GM21367 (cell line): ENCODE measurements around the gene IL4I1.
A peak's percentile ranks its signal among the peaks of the same experiment; 100 is the strongest.

Experiments used
- ATAC-seq: cut with Tn5 transposase; IDR thresholded peaks from one replicate; pipeline ENCODE4 v1.9.1; 2021; ENCODE audit not compliant: unreplicated experiment

IL4I1 gene

DNA sequence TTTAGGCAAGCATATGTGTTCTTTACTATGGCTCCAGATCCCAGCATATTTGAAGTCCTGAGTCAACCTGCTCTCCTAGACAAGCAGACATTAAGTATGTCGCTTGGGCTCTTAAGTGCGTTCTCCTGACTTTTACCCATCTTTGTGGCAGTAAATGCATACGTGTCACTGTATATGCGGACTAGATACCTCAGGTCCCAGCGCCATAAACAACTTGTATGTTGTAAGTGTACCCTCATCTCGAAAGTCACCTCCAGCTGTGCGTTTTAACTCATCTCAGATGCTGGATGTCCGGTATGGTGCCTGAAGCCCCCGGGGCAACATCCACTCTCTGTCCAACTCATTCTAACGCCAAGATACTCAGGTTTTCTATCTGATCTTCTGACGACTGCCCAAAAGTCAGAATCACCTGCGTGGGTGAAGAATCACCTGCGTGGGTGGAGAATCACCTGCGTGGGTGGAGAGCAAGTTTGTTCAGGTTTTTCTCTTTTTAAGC is 44.0 kb downstream of the IL4I1 start:
- no peak for ATAC-seq

DNA sequence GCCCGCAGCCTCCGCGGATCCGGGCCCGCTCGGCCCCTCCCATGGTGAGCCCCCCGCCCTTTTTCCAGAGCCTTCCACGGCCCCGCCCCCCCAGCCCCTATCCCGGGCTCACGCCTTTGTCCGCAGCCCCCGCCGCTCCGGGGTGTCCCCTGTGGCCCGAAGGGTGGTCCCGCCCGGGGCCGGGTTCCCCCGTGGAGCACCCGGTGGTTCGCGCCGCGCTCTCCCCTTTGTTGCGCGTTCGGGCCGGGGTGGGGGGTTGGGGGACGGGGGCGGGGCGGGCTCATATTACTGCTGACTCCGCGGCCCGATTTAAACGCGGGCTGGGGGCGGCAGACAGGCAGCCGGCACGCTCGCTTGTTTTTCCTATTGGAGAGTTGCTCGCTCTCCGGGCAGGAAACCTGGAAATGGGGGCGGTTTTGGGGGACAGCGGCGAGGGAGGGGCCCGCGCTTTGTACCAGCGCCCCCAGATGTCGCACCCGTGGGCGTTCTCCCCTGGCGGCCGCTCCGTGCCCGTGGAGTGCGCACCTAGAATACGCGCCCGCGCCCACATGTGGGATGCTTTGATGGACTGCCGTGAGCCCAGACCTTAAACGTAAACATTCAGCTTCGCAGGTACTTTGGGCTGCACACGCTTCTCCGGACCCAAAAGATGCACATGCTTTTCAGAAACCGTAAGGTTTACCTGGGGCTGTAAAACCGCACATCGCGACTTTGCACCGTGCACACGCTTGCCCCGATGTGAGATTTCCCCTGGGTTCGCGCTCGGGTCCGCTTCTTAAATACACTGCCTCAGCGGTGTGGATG is 45.0 kb downstream of the IL4I1 start:
- no peak for ATAC-seq

DNA sequence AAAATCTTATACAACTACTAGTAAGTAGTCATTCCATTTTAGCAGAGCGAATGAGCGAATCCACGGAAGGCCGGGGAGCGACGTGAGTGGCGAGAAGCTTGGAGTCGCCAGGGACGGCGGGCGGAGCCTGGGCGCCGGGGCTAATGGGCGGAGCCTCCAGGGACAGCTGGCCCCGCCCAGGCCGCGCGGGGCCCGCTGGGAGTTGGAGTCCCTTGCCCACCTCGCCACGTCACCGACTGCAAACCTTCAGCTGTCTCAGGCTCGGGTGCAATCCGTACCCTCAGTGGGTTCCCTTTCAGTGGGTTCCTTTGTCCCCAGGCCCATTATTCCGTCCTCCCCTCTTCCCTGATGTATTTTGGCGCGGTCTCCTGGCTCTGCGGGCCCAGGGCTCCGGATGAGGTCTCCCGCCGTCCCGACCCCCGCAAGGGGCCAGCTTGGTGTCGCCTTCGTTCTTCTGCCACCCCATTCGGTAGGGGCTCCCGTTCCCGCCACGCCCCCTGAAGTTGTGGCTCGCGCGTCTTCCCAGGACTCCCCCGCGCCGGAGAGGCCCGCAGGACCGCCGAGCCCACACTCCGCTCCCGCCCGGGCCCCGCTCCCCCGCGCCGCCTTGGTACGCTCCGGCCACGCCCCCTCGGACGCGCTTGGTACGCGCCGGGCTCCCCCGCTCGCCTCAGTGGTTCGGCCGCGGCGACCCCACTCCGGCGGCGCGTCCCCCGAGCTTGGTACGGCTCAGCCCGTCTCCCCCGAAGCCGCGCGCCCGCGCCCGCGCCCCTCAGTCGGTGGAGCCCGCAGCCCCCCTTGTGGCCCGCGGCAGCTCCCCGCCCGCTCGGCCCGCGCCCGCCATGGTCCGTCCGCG is 46.0 kb downstream of the IL4I1 start, which contains the start of gene PTOV1:
Gene PTOV1 (plus strand): TSS at position 673 of the 856 bp plus-strand sequence.
- peak; percentile 64 for ATAC-seq

DNA sequence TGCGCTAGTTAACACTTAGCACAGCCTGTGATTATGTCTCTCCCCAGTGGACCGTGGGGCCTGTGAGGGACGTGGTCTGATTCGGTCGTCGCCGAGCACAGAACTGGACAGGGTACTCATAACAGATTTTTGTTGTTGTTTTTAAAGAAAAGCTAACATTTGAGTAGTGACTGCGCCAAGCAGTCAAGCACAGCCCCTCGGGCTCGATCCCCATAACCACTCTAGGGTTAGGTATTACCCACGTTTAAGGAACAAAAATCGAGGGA is 46.5 kb downstream of the IL4I1 start:
- no peak for ATAC-seq

DNA sequence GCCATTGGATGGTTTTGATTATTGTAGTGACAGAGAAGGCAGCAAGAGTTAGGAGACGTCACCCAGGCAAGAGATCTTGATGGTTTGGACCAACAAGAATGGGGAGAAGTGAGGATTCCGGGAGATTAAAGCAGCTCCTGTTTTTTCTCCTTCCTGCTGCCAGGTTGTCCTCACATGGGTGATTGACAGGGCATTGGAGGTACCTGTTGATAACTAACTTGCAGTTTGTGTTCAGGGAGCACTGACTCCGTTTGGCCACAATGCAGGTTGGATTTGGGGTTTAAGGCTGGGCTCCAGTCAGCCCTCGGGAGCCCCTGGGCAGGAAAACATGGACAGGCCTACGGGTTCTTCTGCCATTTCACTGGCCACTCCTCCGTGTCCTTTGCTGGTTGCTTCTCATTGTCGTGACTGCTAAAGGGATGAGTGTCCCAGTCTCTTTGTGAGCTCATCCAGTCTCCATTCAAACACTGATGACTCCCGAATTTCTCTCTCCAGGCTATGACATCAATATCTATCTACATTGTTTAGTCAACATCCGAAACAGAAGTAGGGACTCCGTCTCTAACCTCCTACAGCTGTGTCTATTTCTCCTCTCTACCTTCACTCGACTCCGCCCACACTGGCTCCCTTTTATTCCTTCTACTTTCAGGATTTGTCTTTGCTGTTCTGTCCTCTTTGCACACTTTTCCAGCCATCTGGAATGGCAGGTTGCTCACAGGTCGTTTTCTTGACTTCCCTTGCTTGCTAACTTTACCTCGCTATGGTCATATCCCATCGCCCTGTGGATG is 47.1 kb downstream of the IL4I1 start:
- ATAC-seq, result no peak

DNA sequence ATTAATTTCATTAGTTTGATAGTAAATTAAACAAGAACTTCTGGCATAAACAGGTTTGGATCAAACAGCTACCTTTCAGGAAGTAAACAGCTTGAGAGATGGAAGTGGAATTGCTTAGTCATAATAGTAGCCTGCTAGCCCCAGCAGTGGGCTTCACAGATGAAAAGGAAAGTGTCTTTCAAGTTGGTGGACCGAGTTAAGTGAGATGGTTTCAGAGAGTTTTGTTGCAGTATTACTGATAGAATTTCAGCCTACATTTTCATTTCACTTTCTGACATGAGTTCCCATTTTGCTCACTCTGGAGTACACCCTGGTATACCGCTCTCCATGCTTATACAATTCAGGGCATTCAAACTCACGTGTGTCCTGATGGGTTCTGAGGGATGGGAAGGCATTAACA is 47.7 kb downstream of the IL4I1 start:
- no peak for ATAC-seq

DNA sequence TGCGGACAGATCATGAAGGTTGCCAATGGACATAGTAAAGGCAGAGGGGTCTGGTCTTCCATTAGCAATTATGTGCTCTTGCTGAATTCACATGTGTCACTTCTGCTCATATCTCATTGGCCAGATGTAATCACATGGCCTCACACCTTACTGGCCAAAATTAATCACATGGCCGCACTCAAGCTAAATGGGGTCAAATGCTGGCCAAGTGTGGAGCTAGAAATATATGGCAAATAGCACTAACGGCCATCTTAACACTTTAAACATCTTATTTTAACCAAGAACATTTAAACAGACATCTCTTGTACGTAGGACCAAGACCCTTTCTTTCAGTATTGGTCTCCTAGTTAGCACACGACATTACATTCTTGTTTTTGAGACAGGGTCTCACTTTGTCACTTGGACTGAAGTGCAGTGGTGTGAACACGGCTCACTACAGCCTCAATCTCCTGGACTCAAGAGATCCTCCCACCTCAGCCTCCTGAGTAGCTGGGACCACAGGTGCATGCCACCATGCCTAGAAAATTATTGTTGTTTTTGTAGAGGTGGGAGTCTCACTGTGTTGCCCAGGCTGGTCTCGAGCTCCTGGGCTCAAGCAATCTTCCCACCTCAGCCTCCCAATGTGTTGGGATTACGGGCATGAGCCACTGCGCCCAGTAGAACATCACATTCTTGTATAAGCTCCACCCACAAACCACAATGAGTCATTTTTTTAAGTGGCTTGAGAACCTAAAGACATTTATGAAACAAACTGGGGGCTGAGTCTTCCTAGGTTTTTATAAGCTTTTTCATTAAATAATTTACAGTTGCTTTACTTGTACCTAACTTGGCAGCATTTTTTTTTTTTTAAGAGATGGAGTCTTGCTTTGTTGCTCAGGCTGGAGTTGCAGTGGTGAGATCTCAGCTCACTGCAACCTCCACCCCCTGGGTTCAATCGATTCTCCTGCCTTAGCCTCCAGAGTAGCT is 48.7 kb downstream of the IL4I1 start:
- ATAC-seq, result no peak

DNA sequence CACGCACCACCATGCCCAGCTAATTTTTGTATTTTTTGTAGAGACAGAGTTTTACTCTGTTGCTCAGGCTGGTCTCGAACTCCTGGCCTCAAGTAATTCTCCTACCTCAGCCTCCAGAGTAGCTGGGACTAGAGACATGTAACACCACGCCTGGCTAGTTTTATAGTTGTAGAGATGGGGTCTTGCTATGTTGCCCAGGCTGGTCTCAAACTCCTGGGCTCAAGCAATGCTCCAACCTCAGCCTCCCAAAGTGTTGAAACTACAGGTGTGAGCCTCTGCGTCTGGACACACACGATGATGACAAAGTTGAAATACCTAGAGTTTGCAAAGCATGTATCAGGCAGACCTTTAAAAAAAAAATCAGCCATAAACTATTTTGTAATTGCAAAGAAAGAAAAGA is 50.3 kb downstream of the IL4I1 start:
- no peak for ATAC-seq

DNA sequence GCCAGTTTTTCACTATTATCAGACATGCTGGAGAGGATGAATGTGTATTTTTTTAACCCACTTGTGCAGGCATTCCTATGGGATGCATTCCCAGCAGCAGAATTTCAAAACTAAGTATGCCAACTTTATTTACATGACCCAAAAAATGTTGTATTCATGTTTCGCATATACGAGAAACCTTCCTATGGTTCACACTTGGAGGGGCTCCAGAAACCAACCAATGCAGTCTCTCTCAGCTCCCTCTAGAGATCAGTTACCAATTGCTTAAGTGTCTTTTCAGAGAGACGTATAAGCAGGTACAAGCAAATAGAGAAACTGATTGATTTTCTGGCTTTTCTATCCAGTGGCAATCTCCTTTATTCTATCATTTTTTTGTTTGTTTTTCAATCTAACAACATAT is 51.3 kb downstream of the IL4I1 start:
- ATAC-seq, result no peak

DNA sequence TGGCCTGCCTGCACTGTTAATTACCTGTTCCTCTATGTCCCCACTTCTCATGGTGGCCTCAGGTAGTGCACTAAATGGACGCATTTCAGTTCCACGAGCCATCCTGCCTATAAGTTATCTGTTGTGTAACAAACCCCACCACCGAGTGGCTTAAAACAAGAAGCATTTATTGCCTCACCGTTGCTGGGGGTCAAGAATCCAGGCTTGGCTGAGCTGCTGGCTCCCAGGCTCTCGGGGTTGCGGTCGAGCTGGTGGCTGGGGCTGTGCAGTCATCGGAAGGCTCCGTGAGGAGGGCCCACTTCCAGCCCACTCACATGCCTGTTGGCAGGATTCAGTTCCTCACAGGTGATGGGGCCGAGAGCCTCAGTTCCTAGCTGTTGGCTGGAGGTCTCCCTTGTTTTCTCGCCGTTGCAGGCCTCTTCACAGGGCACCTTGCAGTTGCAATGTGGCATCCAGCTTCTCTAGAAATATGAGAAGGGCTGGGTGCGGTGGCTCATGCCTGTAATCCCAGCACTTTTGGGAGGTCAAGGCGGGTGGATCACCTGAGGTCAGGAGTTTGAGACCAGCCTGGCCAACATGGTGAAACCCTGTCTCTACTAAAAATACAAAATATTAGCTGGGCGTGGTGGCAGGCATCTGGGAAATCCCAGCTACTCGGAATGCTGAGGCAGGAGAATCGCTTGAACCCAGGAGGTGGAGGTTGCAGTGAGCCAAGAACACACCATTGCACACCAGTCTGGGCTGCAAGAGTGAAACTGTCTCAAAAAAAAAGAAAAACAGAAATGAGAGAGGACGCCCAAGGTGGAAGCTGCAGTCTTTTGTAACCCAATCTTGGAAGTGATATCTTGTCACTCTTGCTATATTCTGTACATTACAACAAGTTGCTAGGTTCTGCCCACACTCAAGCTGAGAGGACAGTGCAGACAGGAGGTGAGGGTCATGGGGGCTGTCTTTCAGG is 52.3 kb downstream of the IL4I1 start:
- ATAC-seq, result no peak

DNA sequence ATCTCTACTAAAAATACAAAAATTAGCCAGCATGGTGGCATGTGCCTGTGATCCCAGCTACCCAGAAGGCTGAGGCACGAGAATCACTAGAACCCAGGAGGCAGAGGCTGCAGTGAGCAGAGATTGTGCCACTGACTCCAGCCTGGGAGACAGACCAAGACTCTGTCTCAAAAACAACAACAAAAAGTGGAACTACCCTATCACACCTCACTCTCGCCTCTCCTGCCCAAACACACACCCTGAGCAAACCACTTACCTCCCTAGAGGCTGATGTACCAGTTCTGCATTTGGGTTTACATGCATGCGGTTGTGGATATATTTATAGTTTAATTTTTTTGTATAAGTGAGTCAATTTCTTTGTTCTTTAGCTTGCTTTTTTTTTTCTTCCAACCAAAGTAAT is 53.4 kb downstream of the IL4I1 start:
- peak; percentile 47 for ATAC-seq

DNA sequence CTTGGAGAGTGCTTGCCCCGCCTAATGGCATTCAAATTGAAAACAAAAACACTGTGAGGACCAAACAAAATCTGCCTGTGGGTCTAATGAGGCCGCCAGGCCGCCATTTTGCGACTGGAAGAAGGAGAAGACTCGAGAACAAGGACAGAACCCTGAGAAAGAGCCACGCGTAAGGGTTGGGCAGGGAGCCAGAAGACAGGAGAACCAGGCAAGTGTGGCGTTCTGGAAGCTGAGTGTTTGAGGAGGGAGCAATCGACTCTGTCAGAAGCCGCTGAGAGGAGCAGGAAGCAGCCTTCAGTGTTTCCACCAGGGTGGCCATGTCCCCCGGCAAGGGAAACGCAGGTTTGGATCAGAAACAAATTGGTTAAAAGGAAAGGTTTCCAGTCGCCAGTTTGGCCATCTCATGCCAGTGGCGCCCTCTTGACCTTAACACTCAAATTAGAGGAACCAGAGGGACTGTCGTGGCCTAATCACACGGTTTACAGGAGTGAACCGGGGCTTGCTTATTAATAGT is 55.9 kb downstream of the IL4I1 start:
- ATAC-seq, result no peak

DNA sequence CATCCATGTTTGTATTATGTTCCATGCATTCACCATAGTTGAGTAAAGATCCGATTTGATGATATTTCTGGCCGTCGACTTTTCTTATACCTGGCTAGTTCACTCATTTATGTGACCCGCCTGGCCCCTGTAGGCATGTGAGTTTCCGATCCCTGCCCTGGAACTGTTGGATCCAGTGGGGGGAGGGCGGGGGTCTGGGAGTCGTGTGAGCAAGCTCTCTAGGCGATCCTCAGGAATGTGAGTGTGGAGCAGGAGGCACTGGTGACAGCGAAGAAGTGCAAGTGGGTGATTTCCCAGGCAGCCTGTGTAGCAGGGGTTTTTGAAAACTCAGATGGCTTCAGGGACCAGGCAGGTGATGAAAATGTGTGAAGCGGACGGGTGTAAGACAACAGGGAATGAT is 56.4 kb downstream of the IL4I1 start:
- ATAC-seq, result no peak

DNA sequence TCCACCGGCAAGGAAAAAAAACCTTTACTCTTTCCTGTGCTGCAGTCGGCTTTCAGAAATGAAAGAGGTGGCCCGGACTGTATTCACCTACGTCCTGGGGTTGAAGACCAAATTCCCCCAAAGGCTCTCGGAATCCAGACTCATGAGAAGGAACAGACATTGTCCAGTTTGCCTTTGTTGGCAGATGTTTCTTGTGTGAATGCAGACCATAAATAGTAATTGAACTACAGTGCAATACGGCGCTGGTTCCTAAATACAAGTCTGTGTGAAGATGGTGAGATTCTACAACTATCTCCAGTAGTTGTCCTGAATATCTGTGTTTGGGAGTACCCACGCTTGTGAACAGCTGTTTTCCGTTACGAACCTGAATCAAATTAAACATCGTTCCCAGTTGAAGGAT is 57.0 kb downstream of the IL4I1 start:
- ATAC-seq, result no peak
